Body of pancreas (tissue), 4 donors: ENCODE data around the gene MUL1.
A peak's percentile ranks its signal among the peaks of the same experiment; 100 is the strongest.

Source experiments
- CTCF ChIP-seq, 7 experiments: fragments of 450-650 bp in 4 of 7; fragments of 200-600 bp in 3 of 7; sonication (generic) in 3 of 7; IDR thresholded peaks; one replicate each; pipeline ENCODE4 v1.5.1; 2016 to 2019; ENCODE audit warnings: antibody characterized with exemption in 7 of 7
- POLR2A ChIP-seq, 3 donors: fragments of 450-650 bp; IDR thresholded peaks; one replicate each; pipeline ENCODE4 v1.6.1; 2016; ENCODE audit warnings: antibody characterized with exemption in 3 of 3, mild to moderate bottlenecking in 2 of 3

GRCh38 chr1:20485527-20486456 lies 22.2 kb downstream of the MUL1 start, which contains the start of gene CAMK2N1:
- peak in 1 of 3 donors; percentile 53 for TF ChIP-seq POLR2A (IDR thresholded peaks at IDR 0.05)
- TF ChIP-seq CTCF (IDR thresholded peaks at IDR 0.05) = no peak
